ENCODE results near the gene OR1D5.

DNA sequence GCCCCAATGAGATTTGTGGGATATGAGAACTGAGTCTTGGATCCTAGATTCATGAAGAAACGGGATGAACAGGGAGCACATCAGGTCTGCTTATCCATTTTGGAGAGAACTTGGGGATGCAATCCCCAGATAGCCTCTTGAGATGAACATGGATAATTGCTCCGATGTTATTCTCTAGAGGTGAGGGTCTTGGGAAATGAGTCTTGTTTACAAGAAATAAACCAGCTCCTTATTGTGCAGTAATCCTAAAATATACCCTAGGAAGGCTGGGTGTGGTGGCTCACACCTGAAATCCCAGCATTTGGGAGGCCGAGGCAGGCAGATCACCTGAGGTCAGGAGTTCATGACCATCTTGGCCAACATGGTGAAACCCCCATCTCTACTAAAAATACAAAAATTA is 40.9 kb upstream of the OR1D5 start, which contains the start of gene OR1D2:
- TF ChIP-seq CTCF (conservative IDR thresholded peaks at IDR 0.05) (no peak), ZFX (IDR thresholded peaks at IDR 0.05) (no peak)

Data from C4-2B (cell line).